GM21529 (cell line): ENCODE data around the gene OR56A5.

Experiments used
- ATAC-seq: cut with Tn5 transposase; IDR thresholded peaks from one replicate; pipeline ENCODE4 v1.9.1; 2021; ENCODE audit not compliant: unreplicated experiment

OR56A5 gene

GRCh38 chr11:5933116-5933515 lies 35.2 kb downstream of the OR56A5 start:
- no peak for ATAC-seq

- no peak for ATAC-seq
These were observed 35.6 kb downstream of the OR56A5 start for GRCh38 chr11:5932671-5933070.

DNA sequence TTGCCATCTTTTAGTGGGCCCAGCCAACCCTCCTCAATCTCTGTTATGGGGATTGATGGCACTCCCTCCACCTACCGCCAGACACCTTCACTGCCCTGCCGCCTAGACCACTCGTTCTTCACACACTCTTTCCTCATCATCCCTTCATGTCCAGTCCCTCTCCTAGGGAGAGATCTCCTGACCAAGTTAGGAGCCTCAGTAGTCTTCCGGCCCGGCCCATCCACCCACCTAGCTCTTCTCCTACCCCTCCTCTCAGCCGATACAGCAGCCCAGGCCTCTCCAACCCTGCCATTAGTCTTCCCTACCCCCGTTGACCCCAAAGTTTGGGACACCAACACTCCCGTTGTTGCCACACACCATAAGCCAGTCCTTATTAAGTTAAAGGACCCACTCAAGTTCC lies 37.2 kb downstream of the OR56A5 start:
- ATAC-seq: no peak

DNA sequence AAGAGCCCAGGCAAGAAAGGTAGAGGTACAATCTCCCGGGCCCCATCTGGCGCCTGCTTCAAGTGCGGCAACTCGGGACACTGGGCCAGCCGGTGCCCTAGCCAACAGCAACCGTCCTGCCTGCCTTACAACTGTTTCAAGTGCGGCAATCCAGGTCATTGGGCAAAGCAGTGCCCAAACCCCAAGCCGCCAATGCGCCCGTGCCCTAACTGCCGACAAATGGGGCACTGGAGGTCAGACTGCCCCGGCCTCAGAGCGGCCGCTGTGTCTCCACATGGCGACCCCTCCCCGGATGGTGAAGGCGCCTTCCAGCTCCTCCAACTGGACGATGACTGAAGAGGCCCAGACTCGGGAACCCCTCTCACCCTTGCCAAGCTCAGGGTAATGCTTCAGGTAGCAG lies 37.7 kb downstream of the OR56A5 start:
- ATAC-seq: no peak

GRCh38 chr11:5929571-5930368 lies 38.5 kb downstream of the OR56A5 start:
- no peak for ATAC-seq

- no peak for ATAC-seq
These were observed 39.5 kb downstream of the OR56A5 start for GRCh38 chr11:5928811-5929210.

DNA sequence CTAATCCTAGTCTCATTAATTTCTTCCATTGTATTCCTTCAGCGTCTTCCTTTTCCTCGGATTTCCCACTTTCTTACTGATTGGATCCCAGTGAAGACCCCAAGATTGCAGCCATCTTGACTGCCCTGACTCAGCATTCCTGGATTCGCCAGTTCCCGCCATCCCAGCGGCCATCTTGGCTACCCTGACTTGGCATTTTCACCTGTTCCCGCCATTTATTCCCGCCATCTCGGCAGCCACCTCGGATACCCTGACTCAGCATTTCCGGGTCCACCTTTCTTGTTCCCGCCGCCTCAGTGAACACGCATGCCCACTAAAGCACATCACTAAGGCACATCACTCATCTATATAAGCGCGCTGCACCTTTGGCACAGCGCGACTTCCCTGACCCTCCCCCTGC lies 40.0 kb downstream of the OR56A5 start:
- ATAC-seq: no peak

GRCh38 chr11:5923794-5924193 lies 44.5 kb downstream of the OR56A5 start:
- peak; percentile 22 for ATAC-seq

DNA sequence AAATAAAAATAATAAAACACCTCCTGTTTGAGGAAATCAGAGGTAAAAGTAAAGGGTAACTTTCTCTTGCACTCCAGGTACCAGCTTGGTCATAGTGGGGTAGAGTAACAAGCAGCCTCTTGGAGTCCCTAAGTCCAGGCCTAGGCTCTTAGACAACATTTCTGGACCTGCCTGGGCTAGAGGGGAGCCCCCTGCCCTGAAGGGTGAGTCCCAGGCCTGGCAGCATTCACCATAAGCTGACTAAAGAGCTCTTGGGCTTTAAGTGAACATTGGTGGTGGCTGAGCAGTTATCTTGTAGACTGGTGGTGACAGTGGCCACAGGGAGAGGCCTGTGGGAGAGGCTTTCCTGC lies 44.9 kb downstream of the OR56A5 start:
- peak; percentile 59 for ATAC-seq

DNA sequence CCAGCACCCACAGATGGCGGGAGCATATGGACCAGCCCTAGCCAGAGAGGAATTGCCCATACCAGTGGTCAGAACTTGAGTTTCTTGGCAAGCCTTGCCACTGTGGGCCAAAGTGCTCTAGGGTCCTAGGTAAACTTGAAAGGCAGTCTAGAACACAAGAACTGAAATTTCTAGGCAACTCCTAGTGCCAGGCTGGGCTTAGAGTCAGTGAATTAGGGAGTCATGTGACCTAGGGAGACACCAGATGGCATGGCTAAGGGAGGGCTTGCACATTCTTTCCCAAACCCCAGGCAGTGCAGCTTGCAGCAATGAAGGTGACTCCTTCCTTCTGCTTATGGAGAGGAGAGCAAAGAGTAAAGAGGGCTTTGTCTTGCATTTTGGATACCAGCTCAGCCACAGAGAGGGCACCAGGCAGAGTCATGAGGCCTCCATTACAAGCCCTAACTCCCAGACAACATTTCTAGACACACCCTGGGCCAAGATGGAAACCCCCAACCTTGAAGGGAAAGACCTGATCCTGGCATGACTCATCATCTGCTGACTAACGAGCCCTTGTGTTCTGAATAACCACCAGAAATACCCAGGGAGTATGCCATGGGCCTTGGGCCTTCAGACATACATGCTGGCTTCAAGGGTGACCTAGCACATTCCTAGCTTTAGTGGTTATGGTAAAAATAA lies 45.4 kb downstream of the OR56A5 start:
- ATAC-seq: peak; percentile 83
